GM21717 (cell line): ENCODE measurements around the gene IL1B.

Source experiments
- ATAC-seq: cut with Tn5 transposase; IDR thresholded peaks from one replicate; pipeline ENCODE4 v1.9.1; 2021; ENCODE audit warnings: mild to moderate bottlenecking, moderate library complexity; ENCODE audit not compliant: unreplicated experiment

The IL1B gene

DNA sequence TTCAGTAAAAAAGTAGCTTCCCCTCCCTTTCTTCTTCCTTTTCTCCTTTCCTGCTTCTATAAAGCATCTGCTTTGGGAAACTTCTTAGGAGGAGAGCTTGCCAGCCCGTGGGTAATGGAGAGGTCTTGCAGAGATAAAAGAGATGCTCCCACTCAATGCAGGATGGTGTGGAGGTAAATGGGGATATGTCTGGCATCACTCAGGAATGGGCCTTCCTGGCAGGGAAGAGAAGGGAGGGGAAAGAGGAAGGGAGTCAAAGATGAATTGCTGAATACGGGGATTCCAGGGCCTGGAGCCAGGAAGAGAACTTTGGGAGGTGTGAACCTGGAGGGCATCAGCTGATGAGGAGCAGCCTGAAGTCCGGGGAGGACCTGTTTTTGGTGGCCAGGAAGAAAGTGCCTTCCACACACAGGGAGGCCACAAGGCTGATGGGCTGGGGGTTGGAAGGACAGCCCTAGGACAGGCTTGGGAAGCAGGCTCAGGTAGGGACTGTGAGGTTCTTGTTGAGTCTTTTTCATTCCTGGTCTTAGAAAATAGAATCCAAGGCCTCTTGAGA is 25.2 kb downstream of the IL1B start:
- no peak for ATAC-seq

DNA sequence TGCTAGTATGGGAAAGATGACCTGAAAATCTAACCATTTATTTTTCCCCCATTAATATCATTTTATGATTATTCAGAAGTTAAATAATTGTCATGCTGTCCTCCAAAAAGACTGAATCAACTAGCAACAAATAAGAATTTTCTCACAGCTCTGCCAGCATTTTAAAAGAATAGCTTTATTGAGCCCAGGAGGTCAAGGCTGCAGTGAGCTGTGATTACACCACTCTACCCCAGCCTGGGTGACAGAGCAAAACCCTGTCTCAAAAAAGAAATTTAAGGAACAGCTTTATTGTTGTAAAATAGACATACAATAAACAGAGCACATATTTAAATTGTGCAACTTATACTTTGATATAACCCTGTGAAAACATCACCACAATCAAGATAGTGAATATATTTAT is 27.5 kb downstream of the IL1B start:
- ATAC-seq = no peak

DNA sequence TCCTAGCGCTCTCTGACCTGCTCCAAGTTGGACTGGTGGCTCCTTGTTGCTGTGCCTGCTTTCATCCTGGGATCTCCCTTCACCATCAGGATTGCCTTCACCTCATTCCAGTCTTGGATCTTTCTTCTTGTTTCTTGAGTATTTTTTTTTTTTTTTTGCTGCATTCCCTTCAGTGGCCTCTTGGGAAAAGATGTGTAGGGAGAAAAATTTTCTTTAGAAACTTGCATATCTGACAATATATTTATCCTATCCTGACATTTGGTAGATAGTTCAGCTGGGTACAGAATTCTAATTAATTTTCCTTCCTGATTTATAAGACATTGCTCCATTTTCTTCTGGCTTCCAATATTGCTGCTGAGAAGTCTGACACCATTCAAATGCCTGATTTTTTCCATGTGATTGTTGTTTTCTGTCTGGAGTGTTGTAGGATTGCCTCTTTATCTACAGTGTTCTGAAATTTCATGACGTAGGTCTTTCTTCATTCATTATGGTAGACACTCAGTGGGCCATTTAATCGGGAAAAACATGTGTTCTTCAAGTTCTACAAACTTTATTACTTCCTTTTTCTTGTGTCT is 29.3 kb downstream of the IL1B start:
- ATAC-seq = no peak

DNA sequence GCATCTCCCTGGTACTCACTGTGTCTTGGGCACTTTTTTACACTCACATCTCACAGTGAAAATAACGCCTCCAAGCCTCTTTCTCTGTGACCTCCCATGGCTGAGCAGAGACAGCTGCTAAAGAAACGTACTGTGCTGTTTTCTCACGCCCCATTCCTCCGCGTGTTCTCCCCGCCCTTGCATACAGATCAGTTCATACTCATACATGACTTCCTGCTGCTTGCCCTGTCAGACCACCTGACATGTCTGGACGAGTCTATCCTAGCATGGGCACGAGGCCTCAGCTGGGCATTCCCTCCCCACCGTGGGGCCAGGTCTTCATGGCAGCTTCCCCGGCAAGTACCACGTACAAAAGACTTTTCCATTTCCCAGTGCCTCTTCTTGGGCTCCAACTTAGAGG is 31.0 kb downstream of the IL1B start:
- ATAC-seq = peak; percentile 63

DNA sequence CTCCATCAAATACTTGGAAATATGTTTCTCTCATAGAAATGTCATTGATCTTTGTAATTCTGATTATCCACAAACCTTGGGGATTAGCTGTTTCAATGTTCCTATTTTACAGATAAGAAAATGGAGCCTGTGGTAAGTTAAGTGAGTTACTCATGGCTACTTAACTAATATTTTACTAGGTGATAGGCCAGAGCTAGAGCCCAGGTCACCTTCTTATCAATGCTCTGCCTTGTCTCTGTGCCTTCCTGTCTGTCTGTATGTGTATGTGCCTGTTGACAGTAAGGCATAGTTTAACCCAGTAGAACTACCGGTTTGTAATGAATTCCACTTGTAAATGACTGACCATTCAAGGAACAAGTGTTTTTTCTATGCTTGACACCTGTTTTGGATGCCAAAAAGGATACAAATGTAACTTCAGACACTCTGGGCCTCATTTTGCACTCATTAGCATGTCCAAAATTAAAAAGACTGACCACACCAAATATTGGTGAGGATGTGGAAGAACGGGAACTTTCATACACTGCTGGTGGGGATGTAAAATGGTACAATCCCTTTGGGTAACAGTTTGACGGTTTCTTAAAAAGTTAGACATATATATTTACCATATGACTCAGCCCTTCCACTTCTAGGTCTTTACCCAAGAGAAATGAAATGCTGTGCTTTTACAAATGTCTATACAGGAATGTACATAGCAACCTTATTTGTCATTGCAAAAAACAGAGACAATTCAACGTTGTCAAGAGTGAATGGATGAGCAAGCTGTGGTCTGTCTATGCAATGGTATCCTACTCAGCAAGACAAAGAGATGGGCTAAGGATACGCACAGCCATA is 32.7 kb downstream of the IL1B start:
- peak; percentile 39 for ATAC-seq

DNA sequence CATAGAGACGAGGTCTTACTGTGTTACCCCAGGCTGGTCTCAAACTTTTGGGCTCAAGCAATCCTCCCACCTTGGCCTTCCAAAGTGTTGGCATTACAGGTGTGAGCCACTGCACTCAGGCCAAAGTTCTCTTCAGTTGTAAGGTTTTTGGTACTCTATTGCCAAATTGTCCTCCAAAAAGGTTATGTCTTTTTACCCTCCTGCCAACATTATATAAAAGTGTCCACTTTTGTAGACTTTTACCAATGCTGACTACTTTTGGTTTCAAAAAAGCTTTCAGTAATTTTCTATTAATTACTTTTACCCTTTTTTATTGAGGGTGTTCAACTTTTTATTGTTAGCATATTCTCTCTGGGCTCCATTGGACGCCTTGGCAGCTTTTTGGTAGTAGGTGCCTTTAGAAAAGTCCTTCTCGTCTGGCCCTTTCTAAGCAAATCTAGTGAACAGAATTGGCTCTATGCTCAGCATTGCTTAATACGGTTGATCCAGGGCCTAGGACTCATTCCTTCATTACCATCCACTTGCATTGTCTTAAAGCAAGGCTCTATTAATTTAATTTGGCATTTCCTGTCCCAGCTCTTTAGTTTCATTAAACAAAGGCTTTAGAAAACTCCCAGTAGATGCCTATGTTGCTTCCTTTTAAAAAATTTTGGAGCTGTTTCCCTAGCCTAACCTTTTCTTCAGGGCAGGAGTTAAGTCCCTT is 35.5 kb downstream of the IL1B start:
- ATAC-seq = no peak

DNA sequence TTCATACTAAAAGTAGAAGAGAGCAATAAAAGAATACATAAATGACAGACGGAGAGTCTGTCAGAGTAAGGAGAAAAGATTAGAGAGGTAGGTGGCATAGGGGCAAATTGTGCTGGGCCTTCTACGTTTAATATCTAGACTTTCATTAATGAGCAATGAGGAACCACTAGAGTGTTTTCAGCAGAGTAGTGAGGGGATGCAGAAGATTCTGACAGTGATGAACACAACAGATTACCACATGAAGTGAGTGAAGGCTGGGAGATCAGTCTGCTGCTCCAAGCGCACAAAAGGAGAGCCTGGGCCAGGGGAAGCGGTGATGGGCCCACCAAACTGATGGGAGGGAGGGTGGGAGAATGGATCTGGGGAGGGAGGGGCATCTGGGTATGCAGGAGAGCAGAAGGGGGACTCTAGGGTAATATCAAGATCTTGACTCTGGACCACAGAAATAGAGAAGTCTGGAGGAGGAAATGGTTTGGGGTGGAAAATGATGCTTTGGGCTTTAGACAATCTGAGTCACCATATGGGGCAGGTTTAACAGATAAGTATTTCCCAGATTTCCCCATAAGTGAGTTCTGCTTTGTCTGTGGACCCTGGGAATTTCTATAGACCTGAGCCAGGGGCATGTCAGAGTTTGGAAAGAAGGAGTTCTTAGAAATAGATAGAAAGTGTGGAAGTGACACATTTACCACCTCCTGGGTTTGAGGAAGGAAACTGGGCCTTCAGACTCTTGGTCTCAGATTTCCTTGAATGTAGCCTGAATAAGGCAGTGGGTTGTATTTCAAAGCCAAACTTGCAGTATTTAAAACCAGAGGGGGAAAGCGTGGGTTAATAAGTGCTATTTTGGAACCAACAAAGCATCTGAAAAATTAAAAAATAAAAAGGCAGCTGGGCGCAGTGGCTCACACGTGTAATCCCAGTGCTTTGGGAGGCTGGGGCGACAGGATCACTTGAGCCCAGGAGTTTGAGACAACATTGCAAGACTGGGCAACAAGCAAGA is 37.3 kb downstream of the IL1B start:
- no peak for ATAC-seq

DNA sequence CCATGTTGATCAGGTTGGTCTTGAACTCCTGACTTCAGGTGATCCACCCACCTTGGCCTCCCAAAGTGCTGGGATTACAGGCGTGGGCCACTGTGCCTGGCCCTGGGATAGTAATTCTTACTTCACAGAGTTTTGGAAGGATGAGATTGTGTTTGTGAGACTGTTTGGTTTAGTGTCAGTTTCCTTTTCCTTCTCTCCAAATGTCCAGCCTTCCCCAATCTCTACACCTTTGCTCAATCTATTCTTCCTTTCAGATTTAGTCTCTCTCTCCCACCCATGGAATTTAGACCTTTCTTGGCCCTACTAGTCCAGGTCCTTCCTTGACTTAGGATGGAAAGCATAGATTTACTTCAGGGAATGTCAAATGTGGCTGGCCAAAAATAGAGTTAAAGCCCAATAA is 40.1 kb downstream of the IL1B start:
- no peak for ATAC-seq

DNA sequence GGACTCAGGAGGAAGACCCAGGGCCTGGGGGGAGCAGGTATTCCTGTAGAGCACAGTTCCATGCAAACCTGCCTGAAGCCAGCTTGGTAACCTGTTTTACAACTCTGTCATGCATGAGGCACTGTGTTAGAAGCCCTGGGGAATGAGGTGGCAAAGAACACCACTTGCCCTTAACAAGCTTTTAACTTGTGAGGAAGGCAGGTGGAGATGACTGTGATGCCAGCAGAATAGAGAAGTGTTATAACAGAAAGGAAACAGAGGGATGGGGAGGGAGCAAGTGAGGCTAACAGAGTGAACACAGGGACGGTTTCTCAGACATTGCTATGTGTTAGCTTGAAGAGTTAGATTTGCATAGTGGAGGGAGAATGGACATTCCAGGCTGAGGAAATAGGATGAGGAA is 40.8 kb downstream of the IL1B start:
- ATAC-seq = no peak

DNA sequence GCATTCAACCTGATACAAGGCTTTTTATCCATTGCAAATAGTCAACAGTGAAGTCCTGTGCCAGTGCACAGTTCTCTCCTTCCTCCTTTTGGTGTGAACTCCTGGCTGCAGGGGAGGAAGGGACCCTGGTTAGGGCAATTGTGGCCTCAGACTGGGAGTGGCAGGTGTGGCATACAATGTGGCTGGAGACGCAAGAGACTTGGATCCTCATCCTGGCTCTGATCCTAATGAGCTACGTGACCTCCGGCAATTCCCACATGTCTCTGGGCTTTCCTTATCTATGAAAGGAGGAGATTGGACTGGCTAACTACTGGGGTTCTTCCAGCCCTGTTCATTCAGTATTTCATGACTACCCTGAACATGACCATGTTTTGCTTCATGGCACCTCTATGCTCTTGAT is 41.7 kb downstream of the IL1B start:
- ATAC-seq = no peak

DNA sequence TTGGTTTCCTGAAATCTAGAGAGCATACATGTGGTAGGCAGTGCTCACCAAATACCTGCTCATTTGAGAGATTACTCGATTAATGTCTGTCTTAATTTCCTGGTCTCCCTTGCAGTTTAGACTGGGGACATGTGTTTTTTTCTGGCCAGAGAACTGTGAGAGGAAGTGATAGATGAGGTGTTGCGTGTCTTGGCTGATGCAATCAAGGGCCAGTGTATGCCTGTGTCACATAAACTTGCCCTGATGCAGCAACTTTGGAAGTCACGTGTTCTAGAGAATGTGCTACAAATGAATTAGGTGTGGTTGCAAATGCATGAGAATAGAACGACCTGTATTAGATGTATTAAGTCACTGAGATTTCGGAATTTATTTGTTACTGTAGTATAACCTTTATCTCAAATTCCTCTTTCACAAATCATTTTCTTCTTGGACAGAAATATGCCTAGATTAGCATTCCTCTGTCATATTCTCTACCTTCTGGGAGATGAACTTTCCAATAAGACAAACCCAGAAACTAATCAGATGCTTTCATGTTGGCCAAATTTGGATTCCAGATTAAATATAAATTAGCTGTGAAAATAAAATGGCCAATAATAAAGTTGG is 42.3 kb downstream of the IL1B start:
- peak; percentile 67 for ATAC-seq

DNA sequence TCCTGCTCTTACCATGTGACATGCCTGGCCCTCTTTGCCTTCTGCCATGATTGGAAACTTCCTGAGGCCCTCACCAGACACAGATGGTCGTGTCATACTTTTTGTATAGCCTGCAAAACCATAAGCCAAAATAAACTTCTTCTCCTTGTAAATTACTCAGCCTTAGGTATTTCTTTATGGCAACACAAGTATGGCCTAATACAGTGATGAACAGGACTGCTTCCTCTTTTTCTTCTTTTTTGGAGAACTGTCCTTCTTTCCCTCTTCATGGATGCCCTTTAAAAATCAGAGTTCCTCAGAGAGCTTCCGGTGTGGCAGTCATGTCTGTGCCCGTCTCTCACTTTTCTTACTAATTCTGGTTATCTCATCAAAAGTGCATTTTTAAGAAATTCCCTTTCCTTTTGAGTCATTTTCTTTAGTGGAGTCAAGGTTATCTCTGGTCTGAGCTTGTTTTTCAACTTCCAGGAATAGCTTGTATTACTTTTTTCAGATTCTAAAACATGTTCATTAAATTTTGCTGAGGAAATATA is 43.1 kb downstream of the IL1B start:
- ATAC-seq = peak; percentile 58

DNA sequence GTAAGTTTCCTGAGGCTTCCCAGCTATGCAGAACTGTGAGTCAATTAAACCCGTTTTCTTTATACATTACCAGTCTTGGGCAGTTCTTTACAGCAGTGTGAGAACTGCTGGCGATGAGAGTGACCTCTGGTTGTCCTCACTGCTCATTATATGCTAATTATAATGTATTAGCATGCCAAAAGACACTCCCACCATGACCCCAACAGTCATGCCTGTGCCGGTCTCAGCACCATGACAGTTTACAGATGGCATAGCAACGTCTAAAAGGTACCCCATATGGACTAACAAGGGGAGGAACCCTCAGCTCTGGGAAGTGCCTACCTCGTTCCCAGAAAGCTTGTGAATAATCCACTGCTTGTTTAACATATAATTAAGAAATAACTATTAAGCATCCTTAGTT is 44.2 kb downstream of the IL1B start:
- no peak for ATAC-seq

DNA sequence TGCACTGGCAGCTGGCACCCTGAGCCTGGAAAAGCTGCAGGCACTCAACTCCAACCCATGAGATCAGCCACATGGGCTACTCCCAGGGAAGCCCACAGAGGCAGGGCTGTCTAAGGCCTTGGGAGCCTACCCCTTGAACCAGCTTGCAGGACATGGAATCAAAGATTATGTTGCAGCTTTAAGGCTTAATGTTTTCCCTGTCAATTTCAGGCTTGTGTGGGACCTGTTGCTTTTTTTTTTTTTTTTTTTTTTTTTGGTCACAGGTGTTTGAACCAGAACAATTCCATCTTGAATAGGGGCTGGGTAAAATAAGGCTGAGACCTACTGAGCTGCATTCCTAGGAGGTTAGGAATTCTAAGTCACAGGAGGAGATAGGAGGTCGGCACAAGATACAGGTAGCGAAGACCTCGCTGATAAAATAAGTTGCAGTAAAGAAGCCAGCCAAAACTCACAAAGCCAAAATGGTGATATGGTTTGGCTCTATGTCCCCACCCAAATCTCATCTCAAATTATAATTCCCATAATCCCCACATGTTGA is 44.8 kb downstream of the IL1B start:
- ATAC-seq = no peak

DNA sequence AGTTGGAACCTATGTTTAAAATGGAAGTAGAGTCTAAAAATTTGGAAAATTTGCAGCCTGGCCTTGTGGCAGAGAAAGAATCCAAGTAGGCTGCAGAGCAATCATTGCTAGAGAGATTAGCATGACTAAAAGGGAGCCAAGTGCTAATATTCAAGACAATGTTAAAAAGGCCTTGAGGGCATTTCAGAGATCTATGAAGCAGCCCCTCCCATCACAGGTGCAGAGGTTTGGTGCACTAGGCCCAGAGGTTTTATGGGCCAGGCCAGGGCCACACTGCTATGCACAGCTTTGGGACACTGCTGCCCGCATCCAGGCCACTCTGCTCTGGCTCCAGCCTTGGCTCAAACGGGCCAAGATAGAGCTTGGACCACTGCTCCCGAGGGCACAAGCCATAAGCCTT is 45.6 kb downstream of the IL1B start:
- no peak for ATAC-seq

DNA sequence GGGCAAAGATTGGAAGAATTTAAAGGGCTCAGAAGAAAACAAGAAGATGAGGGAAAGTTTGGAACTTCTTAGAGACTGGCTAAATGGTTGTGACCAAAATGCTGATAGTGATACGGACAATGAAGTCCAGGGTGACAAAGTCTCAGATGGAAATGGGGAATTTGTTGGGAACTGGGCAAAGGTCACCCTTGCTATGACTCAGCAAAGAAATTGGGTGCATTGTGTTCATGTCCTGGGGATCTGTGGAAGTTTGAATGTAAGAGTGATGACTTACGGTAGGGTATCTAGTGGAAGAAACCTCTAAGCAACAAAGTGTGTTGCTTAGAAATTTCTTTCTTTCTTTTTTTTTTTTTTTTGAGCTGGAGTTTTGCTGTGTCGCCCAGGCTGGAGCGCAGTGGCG is 46.3 kb downstream of the IL1B start:
- ATAC-seq = no peak

DNA sequence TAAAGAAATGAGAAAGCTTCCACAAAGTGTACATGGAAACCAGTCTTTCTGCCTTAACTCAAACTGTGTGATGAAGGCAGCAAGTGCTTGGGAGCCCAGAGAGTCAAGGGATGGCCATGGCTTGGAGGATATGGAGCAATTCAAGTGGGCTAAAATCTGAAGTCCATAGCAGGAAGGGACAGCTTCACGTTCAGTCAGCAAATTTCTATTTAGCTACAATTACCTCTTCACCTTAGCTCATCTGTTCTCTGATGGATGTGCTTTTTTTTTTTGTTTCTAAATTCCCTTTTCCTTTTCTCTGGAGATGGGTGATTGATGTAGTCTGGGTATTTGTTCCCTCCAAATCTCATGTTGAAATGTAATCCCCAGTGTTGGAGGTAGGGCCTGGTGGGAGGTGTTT is 47.4 kb downstream of the IL1B start:
- no peak for ATAC-seq

DNA sequence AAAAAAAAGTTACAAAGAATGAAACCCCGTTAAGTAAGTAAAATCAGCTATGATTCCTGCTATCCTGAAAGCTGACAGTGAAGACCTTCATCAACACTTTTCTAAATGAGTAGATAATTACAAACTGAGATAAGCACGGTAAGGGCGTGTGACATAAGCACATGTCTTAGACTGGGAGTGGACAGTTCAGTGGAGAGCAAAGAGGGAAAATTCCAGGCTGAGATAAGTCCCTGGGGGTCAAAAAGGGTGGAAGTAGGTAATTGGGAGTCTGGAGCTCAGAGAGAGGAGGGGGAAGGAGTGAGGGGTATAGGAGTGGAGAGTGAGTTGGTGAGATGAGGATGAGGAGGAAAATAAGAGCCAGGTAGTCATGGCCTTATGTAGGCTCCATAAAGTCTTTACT is 47.9 kb downstream of the IL1B start:
- ATAC-seq = no peak

DNA sequence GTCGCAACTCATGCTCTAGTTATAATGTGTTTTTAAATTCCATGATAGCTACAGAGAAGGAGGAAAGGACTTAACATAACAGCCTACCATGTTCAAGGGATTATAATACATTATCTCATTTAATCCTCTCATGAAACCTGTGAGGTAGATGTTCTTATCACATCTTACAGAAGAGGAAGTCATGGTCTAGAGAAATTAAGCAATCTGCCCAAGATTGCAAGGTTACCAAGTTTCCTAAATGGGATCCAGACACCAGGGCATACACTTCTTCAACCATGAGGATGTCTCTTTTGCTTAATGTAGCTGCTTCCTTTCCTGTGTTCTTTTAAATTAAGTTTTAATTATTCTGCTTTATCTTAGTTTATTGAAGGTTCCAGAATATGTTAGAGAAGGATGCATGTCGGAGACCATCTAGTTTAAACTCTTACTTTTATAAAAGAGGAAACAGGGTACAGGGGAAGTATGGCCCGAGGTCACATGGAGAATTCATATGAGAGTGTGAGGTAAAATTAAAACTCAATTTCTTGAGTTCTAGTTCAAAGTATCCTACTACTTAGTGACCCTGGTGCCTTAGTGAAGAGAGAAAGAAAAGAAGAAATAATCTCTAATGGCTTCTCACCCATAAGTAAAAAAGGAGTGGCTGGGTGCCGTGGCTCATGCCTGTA is 48.7 kb downstream of the IL1B start:
- no peak for ATAC-seq
